Measurements from ENCODE around the gene DENND2A. TPM values are rescaled to one million over a fixed set of nuclear protein-coding genes. Genes with fewer than 3 reads are reported as not detected.

The DENND2A gene
- total and polyA plus RNA-seq, 7 donors: 2.7 to 8.7 (median 3.8) TPM

- intact Hi-C loops (cut with DNase I): no loop called here
- DNase-seq: peak in 1 of 2 donors; percentile 28
- no peaks in the 10 kb centered on the region for H3K27me3 ChIP-seq (ENCODE audit: insufficient read depth in 3 of 3, low read length in 2 of 3)
- no peak overlapping the region for H3K27ac ChIP-seq
- TF ChIP-seq, protein P1, sequence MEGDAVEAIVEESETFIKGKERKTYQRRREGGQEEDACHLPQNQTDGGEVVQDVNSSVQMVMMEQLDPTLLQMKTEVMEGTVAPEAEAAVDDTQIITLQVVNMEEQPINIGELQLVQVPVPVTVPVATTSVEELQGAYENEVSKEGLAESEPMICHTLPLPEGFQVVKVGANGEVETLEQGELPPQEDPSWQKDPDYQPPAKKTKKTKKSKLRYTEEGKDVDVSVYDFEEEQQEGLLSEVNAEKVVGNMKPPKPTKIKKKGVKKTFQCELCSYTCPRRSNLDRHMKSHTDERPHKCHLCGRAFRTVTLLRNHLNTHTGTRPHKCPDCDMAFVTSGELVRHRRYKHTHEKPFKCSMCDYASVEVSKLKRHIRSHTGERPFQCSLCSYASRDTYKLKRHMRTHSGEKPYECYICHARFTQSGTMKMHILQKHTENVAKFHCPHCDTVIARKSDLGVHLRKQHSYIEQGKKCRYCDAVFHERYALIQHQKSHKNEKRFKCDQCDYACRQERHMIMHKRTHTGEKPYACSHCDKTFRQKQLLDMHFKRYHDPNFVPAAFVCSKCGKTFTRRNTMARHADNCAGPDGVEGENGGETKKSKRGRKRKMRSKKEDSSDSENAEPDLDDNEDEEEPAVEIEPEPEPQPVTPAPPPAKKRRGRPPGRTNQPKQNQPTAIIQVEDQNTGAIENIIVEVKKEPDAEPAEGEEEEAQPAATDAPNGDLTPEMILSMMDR (IDR thresholded peaks at IDR 0.05): no peak
- no peaks in the 10 kb centered on the region for H3K9me3 ChIP-seq
- H3K4me3 ChIP-seq: no peak overlapping the region
- ATAC-seq: no peak
- peaks cover 0 to 4% of the 10 kb centered on the region in 2 donors for H3K36me3 ChIP-seq (ENCODE audit: insufficient read depth in 1 of 2, low read depth in 1 of 2)
- H3K4me1 ChIP-seq: peaks cover 5% of the 10 kb centered on the region
- 69 to 82% (median 71%) methylated on average over 18 of the region's 18 CpGs for WGBS, 3 donors
These were observed 100.4 kb downstream of the DENND2A start for GRCh38 chr7:140540136-140540777.

DNA sequence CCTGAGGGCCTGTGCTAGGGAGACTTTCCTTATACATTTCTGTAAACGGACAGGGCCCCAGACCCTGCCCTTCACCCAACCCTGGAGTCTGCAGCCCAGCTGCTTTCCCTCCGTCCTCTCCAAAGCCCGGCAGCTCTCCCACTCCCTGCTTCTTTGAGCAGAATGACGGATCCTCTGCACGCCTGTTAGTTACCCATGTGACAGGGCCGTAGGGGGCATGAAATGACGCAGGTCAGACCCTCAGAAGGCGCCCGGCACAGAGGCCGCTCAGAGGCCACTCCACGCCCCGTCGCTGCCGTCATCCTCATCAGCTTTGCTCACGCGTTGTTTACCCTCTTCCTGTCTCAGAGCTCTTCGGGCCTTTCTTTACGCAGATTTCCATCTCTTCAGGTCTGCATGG lies 101.2 kb downstream of the DENND2A start:
- peaks cover 5% of the 10 kb centered on the region for H3K4me1 ChIP-seq
- H3K27ac ChIP-seq: no peak overlapping the region
- ATAC-seq (no peak), DNase-seq (peak in 1 of 2 donors; percentile 29)
- intact Hi-C loops (cut with DNase I): no loop called here
- TF ChIP-seq, protein P1 (IDR thresholded peaks at IDR 0.05): no peak
- no peaks in the 10 kb centered on the region for H3K36me3 ChIP-seq (ENCODE audit: insufficient read depth in 1 of 2, low read depth in 1 of 2)
- H3K9me3 ChIP-seq: no peaks in the 10 kb centered on the region
- no peak overlapping the region for H3K4me3 ChIP-seq
- H3K27me3 ChIP-seq (ENCODE audit: insufficient read depth in 3 of 3, low read length in 2 of 3): no peaks in the 10 kb centered on the region
- 81 to 86% (median 84%) methylated on average over 18 of the region's 18 CpGs for WGBS, 3 donors

DNA sequence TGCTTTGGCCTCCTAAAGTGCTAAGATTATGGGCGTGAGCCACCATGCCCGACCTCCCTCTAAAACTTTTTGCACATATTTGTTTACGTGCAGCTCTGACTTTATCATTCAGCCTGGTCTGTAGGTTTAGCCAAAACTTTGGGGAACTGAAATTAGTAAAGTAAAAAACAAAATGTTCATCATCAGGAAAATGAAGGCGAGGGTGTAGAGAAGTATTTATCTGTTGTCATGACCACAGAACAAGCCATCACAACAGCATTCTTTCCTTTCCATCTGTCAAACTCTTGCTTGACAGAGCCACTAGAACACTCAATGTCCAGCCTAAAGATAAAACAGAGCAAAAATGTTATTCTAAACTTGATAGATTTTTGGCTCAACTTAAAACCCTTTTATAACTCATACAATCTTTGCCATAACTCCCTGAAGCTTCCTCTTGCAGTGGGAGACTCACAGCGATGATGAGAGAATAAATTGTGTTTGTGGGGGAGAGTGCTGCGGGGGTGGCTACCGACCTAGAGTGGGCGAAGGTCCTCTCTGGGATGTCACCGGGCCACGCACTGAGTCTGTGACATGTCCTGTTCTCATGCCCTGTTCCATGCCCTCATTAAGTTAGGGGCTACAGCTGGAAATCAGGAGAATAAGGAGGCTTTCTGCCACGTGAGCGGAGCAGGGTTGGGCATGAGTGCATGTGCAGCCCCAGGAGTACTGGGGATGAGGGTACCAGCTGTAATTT lies 102.7 kb downstream of the DENND2A start:
- TF ChIP-seq, protein P1 (IDR thresholded peaks at IDR 0.05): no peak
- no peaks in the 10 kb centered on the region for H3K9me3 ChIP-seq
- no peaks in the 10 kb centered on the region for H3K36me3 ChIP-seq (ENCODE audit: insufficient read depth in 1 of 2, low read depth in 1 of 2)

DNA sequence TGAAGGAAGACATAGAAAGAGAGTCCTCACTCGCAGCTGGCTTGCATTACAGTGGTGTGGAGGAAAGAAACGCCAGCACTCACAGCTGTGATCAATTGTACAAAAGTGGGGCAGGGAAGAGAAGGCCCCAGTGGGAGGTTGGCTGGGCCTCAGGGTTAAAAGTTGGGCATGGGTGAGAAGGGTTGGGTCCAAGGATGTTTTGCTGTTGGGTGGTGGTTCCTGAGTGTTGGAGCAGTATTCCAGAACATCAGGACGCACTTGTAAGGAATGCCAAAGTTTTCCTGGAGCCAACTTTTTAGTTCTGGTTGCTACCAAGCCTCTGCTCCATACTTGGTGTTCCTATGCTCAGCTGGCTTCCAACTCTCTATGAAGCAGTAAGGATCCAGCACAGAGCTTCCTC lies 105.9 kb downstream of the DENND2A start:
- H3K4me3 ChIP-seq: no peak overlapping the region
- TF ChIP-seq, protein P1 (IDR thresholded peaks at IDR 0.05): no peak
- no peaks in the 10 kb centered on the region for H3K36me3 ChIP-seq (ENCODE audit: insufficient read depth in 1 of 2, low read depth in 1 of 2)
- DNase-seq (no peak), ATAC-seq (peak in 3 of 4 donors; percentile 28 to 48 (median 33))
- H3K27me3 ChIP-seq (ENCODE audit: insufficient read depth in 3 of 3, low read length in 2 of 3): no peaks in the 10 kb centered on the region
- intact Hi-C loops (cut with DNase I): no loop called here
- H3K4me1 ChIP-seq: no peaks in the 10 kb centered on the region
- H3K9me3 ChIP-seq: no peaks in the 10 kb centered on the region
- H3K27ac ChIP-seq: no peak overlapping the region
- 38 to 57% (median 50%) methylated on average over 3 of the region's 3 CpGs for WGBS, 3 donors

More for the DNA sequence above, 102.7 kb downstream of the DENND2A start:
- no peaks in the 10 kb centered on the region for H3K27me3 ChIP-seq (ENCODE audit: insufficient read depth in 3 of 3, low read length in 2 of 3)
- H3K4me3 ChIP-seq: no peak overlapping the region
- DNase-seq: peak in 1 of 2 donors; percentile 40
- H3K27ac ChIP-seq: no peak overlapping the region
- H3K4me1 ChIP-seq: peaks cover 5% of the 10 kb centered on the region
- 81 to 87% (median 86%) methylated on average over 12 of the region's 12 CpGs for WGBS, 3 donors
- no peak for ATAC-seq
- intact Hi-C loops (cut with DNase I): no loop called here
